Activated CD8-positive, alpha-beta memory T cell treated with anti-CD3 and anti-CD28 coated beads, Interleukin-2, amount 10 ng/mL, durations not matched to agents 7 days and 5 days (primary cell): ENCODE results near the gene PPARG. TPM values are rescaled to one million over a fixed set of nuclear protein-coding genes. Genes with fewer than 3 reads are reported as not detected.

Source experiments
- ATAC-seq: fragments of 150-1000 bp; cut with Tn5 transposase; one replicate; pipeline ENCODE4 v1.10.0; 2021; ENCODE audit warnings: moderate library complexity
- CTCF ChIA-PET: fragments of 350-600 bp; sonication (Branson Sonifier 250); formaldehyde crosslinking; loops from one replicate; lab custom pipeline; 2021; ENCODE audit warnings: antibody characterized with exemption; lab: Charles Lee
- DNase-seq: peaks from one replicate; pipeline ENCODE4 v3.0.0-alpha.2; 2020
- H3K27ac Mint-ChIP-seq: one replicate; pipeline ENCODE4 v1.8.0; 2021; ENCODE audit warnings: mild to moderate bottlenecking, mixed read lengths
- H3K27me3 Mint-ChIP-seq: one replicate; pipeline ENCODE4 v1.8.0; 2021; ENCODE audit warnings: mixed read lengths
- H3K36me3 Mint-ChIP-seq: one replicate; pipeline ENCODE4 v1.8.0; 2021; ENCODE audit warnings: mild to moderate bottlenecking, mixed read lengths
- H3K4me1 Mint-ChIP-seq: one replicate; pipeline ENCODE4 v1.8.0; 2021; ENCODE audit warnings: mixed read lengths
- H3K4me3 Mint-ChIP-seq: one replicate; pipeline ENCODE4 v1.8.0; 2021; ENCODE audit warnings: mild to moderate bottlenecking, moderate library complexity, mixed read lengths
- H3K9me3 Mint-ChIP-seq: one replicate; pipeline ENCODE4 v1.8.0; 2022; ENCODE audit warnings: low read depth, mixed read lengths
- total RNA-seq, 2 experiments: library from RNA; stranded (reverse); gene quantifications; one replicate each; pipeline ENCODE4 v1.2.3, GENCODE V29; 2021

Gene PPARG
- total RNA-seq, 2 experiments from 2014 or later: 0.18 to 2.8 TPM

- H3K4me3 Mint-ChIP-seq: no peak overlapping the region
- ATAC-seq (no peak), DNase-seq (no peak)
- H3K36me3 Mint-ChIP-seq: no peaks in the 10 kb centered on the region
- no peaks in the 10 kb centered on the region for H3K9me3 Mint-ChIP-seq
- CTCF ChIA-PET: no interaction called here
- H3K27me3 Mint-ChIP-seq: peaks cover 34% of the 10 kb centered on the region
- no peaks in the 10 kb centered on the region for H3K4me1 Mint-ChIP-seq
- H3K27ac Mint-ChIP-seq: no peak overlapping the region
These were observed 126.3 kb downstream of the PPARG start for GRCh38 chr3:12415014-12415680.

DNA sequence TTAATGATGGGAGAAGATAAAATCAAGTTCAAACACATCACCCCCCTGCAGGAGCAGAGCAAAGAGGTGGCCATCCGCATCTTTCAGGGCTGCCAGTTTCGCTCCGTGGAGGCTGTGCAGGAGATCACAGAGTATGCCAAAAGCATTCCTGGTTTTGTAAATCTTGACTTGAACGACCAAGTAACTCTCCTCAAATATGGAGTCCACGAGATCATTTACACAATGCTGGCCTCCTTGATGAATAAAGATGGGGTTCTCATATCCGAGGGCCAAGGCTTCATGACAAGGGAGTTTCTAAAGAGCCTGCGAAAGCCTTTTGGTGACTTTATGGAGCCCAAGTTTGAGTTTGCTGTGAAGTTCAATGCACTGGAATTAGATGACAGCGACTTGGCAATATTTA is 127.9 kb downstream of the PPARG start:
- no peaks in the 10 kb centered on the region for H3K4me1 Mint-ChIP-seq
- DNase-seq (no peak), ATAC-seq (no peak)
- H3K27ac Mint-ChIP-seq: no peak overlapping the region
- H3K27me3 Mint-ChIP-seq: peaks cover 29% of the 10 kb centered on the region
- CTCF ChIA-PET: no interaction called here
- H3K4me3 Mint-ChIP-seq: no peak overlapping the region
- no peaks in the 10 kb centered on the region for H3K9me3 Mint-ChIP-seq
- H3K36me3 Mint-ChIP-seq: no peaks in the 10 kb centered on the region

DNA sequence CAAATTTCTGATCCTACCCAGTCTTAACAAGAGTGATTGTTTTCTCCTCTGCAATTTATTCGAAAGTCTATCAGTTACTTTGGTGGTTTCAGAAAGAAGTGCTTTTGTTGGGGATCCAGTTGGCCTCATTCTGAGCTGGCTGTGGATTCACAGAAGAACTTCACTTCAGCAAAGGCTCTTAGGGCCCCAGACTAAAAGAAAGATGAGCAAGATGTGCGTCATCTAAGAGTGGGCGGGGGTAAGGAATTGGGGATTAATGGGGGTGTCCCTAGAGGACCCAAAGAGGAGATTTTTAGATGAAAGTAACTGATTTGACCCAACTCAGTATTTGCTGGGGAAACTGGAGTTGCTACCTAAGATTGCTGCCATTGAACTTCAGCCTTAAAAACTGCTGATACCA is 131.5 kb downstream of the PPARG start:
- Mint-ChIP-seq H3K9me3 (no peaks in the 10 kb centered on the region), H3K36me3 (no peaks in the 10 kb centered on the region), H3K27me3 (peaks cover 21% of the 10 kb centered on the region), H3K4me1 (peaks cover 9% of the 10 kb centered on the region), H3K4me3 (no peak overlapping the region), H3K27ac (no peak overlapping the region)
- DNase-seq: no peak
- CTCF ChIA-PET: no interaction called here
- ATAC-seq: no peak

DNA sequence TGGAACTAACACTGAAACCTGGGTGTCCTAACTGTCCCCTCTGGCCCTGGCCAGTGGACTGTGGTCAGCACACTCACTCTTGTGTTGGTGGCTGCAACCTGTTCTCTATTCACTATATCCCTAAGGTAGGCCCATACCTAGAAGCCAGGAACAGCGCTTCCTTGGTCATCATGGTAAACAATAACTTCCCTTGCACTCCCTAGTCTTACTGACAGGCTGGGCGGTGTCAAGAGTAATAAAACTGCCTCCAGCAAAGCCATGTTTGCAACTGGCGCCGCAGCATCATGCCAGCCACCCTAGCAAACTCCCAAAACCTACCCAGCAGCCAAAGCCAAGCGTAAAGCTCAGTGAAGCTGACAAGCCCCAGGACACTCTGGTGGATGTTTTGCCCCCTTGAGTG is 132.3 kb downstream of the PPARG start:
- DNase-seq (no peak), ATAC-seq (no peak)
- Mint-ChIP-seq H3K36me3 (no peaks in the 10 kb centered on the region), H3K27ac (no peak overlapping the region), H3K9me3 (no peaks in the 10 kb centered on the region), H3K27me3 (peaks cover 26% of the 10 kb centered on the region), H3K4me3 (no peak overlapping the region), H3K4me1 (peaks cover 11% of the 10 kb centered on the region)
- CTCF ChIA-PET: no interaction called here

DNA sequence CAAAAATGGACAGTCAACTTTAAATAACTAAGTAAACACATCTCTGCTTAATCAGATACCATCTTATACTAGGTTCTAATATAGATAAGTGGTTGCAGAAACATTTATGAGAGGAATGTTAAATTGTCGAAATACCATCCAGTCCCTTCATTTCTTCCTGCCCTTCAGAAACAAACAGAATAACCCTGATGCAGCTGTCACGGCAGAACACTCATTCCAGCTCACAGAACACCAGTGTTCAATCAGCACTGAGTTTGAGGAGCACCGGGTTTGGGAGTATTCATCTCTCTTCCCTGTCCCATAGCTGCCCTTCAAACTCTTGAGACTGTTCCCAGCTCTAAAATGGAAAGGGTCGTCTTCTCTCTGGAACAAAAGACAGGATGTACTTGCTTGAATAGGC is 134.3 kb downstream of the PPARG start:
- no peaks in the 10 kb centered on the region for H3K9me3 Mint-ChIP-seq
- H3K4me1 Mint-ChIP-seq: peaks cover 11% of the 10 kb centered on the region
- DNase-seq (no peak), ATAC-seq (no peak)
- no peak overlapping the region for H3K4me3 Mint-ChIP-seq
- H3K36me3 Mint-ChIP-seq: no peaks in the 10 kb centered on the region
- peaks cover 24% of the 10 kb centered on the region for H3K27me3 Mint-ChIP-seq
- no peak overlapping the region for H3K27ac Mint-ChIP-seq
- CTCF ChIA-PET: no interaction called here

DNA sequence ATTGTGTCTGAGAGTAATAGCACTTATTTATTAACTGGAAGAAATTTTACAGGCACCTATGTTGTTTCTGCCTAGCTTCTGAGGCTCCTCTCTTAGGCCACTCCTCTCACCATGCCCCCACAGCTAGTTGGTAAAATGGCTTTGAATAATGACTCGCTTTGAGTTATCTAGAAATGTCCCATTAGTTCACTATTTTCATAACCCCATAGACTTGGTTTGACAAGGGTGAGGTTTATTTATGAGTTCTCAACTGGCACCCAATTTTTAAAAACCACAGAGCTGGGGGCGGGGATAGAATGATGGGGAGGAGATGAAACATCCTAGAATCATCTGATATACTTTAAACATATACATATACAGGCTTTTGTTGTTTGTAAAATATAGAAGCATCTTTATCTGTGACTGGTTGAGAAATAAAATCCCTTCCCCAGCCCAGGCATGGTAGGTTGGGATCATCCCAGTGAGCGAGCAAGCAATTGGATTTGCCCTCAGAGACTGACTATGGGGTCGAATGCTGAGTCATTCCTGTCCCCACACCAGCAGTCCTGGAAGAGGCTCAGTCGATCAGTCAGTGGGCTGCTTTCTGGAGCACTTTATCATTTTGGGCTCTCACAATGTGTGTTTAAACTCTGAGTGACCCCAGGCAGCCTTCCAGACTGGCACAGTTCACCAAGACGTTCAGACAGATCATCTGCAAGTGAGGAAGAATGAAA is 135.2 kb downstream of the PPARG start:
- peak; percentile 47 for DNase-seq
- CTCF ChIA-PET: no interaction called here
- Mint-ChIP-seq H3K9me3 (no peaks in the 10 kb centered on the region), H3K27me3 (peaks cover 20% of the 10 kb centered on the region), H3K27ac (peak overlapping the region; percentile 12), H3K36me3 (no peaks in the 10 kb centered on the region), H3K4me3 (no peak overlapping the region), H3K4me1 (peaks cover 11% of the 10 kb centered on the region)
- peak; percentile 45 for ATAC-seq

- H3K4me3 Mint-ChIP-seq: no peak overlapping the region
These were observed 135.9 kb downstream of the PPARG start for GRCh38 chr3:12424635-12425319.

GRCh38 chr3:12425850-12426579 is 137.1 kb downstream of the PPARG start:
- no peak overlapping the region for H3K27ac Mint-ChIP-seq
- CTCF ChIA-PET: no interaction called here
- H3K9me3 Mint-ChIP-seq: no peaks in the 10 kb centered on the region
- H3K4me3 Mint-ChIP-seq: no peak overlapping the region
- H3K36me3 Mint-ChIP-seq: no peaks in the 10 kb centered on the region
- H3K27me3 Mint-ChIP-seq: peaks cover 23% of the 10 kb centered on the region
- ATAC-seq (no peak), DNase-seq (no peak)
- peaks cover 11% of the 10 kb centered on the region for H3K4me1 Mint-ChIP-seq

More at GRCh38 chr3:12424635-12425319, 135.9 kb downstream of the PPARG start:
- Mint-ChIP-seq H3K9me3 (no peaks in the 10 kb centered on the region), H3K4me1 (peaks cover 11% of the 10 kb centered on the region), H3K36me3 (no peaks in the 10 kb centered on the region), H3K27ac (peak overlapping the region; percentile 12), H3K27me3 (peaks cover 20% of the 10 kb centered on the region)
- DNase-seq (no peak), ATAC-seq (peak; percentile 33)
- CTCF ChIA-PET: no interaction called here

DNA sequence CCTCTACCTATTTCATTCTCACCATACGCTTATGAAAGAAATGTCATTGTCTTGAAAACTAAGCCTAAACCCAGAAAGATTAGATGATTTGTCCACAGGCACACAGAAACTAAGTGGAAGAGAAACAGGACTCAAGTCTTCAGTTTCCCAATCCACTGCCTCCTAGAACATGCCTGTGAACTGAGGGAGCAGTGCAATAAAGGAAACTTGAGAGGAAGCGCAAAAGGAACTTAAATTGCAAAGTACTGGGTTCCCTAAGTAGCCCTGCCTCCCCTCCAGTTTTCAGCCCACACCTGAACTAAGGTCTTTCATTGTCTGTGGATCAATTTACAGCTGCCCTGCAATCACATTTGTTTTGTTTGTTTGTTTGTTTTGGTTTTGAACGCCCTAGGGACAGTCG is 138.7 kb downstream of the PPARG start:
- Mint-ChIP-seq H3K4me3 (no peak overlapping the region), H3K27me3 (peaks cover 20% of the 10 kb centered on the region), H3K36me3 (no peaks in the 10 kb centered on the region), H3K27ac (no peak overlapping the region), H3K4me1 (peaks cover 11% of the 10 kb centered on the region), H3K9me3 (no peaks in the 10 kb centered on the region)
- CTCF ChIA-PET: no interaction called here
- DNase-seq: no peak
- no peak for ATAC-seq

DNA sequence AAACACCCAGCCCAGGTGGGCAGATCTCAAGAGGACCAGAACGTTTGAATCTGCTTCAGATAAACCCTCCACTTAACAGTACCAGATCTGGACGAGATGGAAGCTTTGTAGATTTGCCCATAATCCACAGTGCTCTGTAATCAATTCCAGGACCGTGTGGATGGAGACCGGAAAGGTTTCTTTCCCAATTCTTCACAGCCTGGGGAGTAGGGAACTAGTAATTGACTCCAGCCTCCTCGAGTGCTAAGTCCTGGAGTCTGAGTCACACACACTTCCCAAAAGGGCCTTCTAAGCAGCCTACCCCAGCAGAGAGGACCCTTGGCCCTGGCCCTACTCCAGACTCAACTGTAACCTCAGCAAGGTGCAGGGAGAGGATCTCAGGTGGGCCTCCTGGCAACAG is 139.3 kb downstream of the PPARG start:
- H3K4me3 Mint-ChIP-seq: no peak overlapping the region
- peaks cover 11% of the 10 kb centered on the region for H3K4me1 Mint-ChIP-seq
- H3K36me3 Mint-ChIP-seq: no peaks in the 10 kb centered on the region
- H3K27ac Mint-ChIP-seq: no peak overlapping the region
- DNase-seq (no peak), ATAC-seq (no peak)
- CTCF ChIA-PET: no interaction called here
- peaks cover 23% of the 10 kb centered on the region for H3K27me3 Mint-ChIP-seq
- no peaks in the 10 kb centered on the region for H3K9me3 Mint-ChIP-seq

DNA sequence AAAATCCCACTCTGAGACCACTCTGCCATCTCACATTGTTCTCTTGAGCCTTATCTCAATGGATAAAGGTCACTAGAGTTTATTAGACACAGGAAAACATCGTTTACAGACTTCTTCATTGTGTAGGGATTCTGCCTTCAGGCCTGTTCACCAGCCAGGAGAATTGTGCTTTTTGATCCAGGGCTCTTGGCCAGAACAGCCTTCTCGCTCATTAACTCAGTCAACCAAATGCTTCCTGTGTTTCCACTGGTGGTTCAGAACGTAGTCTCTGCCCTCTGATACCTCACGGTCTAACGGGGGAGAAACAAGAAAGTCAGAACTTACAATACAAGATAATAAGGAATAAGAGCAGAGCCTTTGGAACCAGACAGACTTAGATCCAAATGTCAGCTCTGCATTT is 141.2 kb downstream of the PPARG start:
- Mint-ChIP-seq H3K27ac (no peak overlapping the region), H3K9me3 (no peaks in the 10 kb centered on the region), H3K4me3 (no peak overlapping the region), H3K4me1 (peaks cover 2% of the 10 kb centered on the region), H3K36me3 (no peaks in the 10 kb centered on the region), H3K27me3 (peaks cover 30% of the 10 kb centered on the region)
- no peak for DNase-seq
- no peak for ATAC-seq
- CTCF ChIA-PET: interaction anchor here (0.6 kb wide), 1 partner anchor 318 kb away, joined by 3 read pairs; no protein-coding TSS in a partner anchor

- DNase-seq: no peak
- Mint-ChIP-seq H3K4me1 (no peaks in the 10 kb centered on the region), H3K27ac (no peak overlapping the region), H3K36me3 (no peaks in the 10 kb centered on the region), H3K9me3 (no peaks in the 10 kb centered on the region), H3K4me3 (no peak overlapping the region), H3K27me3 (peaks cover 27% of the 10 kb centered on the region)
- ATAC-seq: no peak
- CTCF ChIA-PET: interaction anchor here (1.3 kb wide), 1 partner anchor 46 kb away, joined by 4 read pairs; no protein-coding TSS in a partner anchor
These were observed 145.0 kb downstream of the PPARG start for GRCh38 chr3:12433823-12434222.

DNA sequence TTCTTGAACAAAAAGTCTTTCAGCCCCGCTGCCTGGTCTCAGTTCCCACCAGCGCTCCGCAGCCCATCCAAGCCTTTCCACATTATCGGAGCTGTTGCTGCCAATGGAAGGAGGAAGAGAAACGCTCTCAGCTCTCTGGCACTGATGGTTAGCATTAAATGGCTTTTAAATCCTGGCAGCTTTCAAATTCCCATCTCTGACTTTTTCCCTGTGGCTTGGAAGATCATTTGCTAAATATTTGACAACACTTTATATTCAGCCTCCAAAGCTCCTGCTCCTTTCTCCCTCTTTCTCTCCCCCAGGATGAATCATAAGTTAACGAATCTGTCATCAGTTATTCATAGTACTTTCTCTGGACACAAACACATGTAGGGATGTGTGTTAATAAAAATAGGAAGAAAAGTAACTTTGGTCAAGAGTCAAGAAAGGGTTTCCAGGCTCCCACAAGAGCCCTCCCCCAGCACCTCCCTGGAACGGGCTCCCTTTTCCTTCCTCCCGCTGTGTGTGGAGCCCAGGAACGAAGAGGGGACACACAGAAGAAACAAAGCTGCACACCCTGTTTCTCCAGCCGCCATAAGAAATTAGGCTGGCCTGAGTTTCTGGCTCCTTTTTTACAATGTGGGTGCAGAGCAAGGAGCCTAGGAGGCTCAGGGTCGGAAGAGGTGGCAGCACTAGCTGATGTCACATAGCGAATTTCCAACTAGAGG is 147.8 kb downstream of the PPARG start:
- H3K4me1 Mint-ChIP-seq: no peaks in the 10 kb centered on the region
- no peak for DNase-seq
- no peak for ATAC-seq
- H3K4me3 Mint-ChIP-seq: no peak overlapping the region
- CTCF ChIA-PET: no interaction called here
- no peaks in the 10 kb centered on the region for H3K36me3 Mint-ChIP-seq
- H3K27me3 Mint-ChIP-seq: peaks cover 23% of the 10 kb centered on the region
- H3K9me3 Mint-ChIP-seq: no peaks in the 10 kb centered on the region
- no peak overlapping the region for H3K27ac Mint-ChIP-seq
